ENCODE measurements around the gene TRRAP. TPM values are rescaled to one million over a fixed set of nuclear protein-coding genes. Genes with fewer than 3 reads are reported as not detected.

The TRRAP gene
- total and polyA plus RNA-seq, 4 donors: 4.3 to 22.7 (median 10.1) TPM

DNA sequence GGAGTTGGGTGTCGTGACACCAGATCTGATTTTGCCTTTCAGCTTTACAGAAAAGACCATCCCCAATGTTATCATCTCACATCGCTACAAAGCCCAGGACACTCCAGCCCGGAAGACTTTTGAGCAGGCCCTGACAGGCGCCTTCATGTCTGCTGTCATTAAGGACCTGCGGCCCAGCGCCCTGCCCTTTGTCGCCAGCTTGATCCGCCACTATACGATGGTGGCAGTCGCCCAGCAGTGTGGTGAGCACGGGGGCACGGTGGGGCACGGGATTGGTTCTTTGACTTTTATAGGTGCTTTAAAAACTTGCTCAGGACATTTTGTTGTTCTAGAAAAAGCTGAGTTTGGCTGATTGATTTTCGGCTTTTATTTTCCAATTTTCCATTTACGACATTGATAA, 48.8 kb downstream of the TRRAP start:
- 97% methylated on average over 15 of the region's 15 CpGs for WGBS
- TF ChIP-seq, protein P1, sequence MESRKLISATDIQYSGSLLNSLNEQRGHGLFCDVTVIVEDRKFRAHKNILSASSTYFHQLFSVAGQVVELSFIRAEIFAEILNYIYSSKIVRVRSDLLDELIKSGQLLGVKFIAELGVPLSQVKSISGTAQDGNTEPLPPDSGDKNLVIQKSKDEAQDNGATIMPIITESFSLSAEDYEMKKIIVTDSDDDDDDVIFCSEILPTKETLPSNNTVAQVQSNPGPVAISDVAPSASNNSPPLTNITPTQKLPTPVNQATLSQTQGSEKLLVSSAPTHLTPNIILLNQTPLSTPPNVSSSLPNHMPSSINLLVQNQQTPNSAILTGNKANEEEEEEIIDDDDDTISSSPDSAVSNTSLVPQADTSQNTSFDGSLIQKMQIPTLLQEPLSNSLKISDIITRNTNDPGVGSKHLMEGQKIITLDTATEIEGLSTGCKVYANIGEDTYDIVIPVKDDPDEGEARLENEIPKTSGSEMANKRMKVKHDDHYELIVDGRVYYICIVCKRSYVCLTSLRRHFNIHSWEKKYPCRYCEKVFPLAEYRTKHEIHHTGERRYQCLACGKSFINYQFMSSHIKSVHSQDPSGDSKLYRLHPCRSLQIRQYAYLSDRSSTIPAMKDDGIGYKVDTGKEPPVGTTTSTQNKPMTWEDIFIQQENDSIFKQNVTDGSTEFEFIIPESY (IDR thresholded peaks at IDR 0.05): no peak
- no peak for TF ChIP-seq EGR1 (IDR thresholded peaks at IDR 0.05; ENCODE audit: low read depth in 2 of 2)
- TF ChIP-seq TAF1 (conservative IDR thresholded peaks at IDR 0.05): no peak
- no peak for TF ChIP-seq GABPA (IDR thresholded peaks at IDR 0.05 in 1 of 2, conservative IDR thresholded peaks at IDR 0.05 in 1 of 2)
- no peak for TF ChIP-seq NR2F2 (IDR thresholded peaks at IDR 0.05)
- TF ChIP-seq FOXA2 (IDR thresholded peaks at IDR 0.05): no peak
- no peak for TF ChIP-seq JUND (IDR thresholded peaks at IDR 0.05)
- no peak for TF ChIP-seq HNF4A (conservative IDR thresholded peaks at IDR 0.05)
- no peak for TF ChIP-seq YY1 (IDR thresholded peaks at IDR 0.05)
- Histone ChIP-seq H3K27me3 (ENCODE audit: control insufficient read depth in 4 of 4, insufficient read depth in 4 of 4, low read length in 3 of 4) (no peaks in the 10 kb centered on the region), H3K36me3 (ENCODE audit: control insufficient read depth in 4 of 4, insufficient read depth in 3 of 4, low read depth in 1 of 4, low read length in 3 of 4) (peaks cover 20 to 58% (median 39%) of the 10 kb centered on the region in 4 donors), H3K4me1 (ENCODE audit: control insufficient read depth in 4 of 4, insufficient read depth in 4 of 4, low read length in 3 of 4) (peaks cover 4 to 20% (median 14%) of the 10 kb centered on the region in 4 donors), H3K4me3 (ENCODE audit: low read depth in 1 of 3, low read length in 3 of 3) (no peak overlapping the region), H3K9ac (ENCODE audit: low read depth in 1 of 2, low read length in 2 of 2) (no peak overlapping the region), H3K9me3 (ENCODE audit: control insufficient read depth in 4 of 4, low read length in 3 of 4) (no peaks in the 10 kb centered on the region), H3K27ac (ENCODE audit: low read depth in 1 of 2, low read length in 2 of 2) (no peak overlapping the region)
- no peak for DNase-seq (ENCODE audit: low spot score)

DNA sequence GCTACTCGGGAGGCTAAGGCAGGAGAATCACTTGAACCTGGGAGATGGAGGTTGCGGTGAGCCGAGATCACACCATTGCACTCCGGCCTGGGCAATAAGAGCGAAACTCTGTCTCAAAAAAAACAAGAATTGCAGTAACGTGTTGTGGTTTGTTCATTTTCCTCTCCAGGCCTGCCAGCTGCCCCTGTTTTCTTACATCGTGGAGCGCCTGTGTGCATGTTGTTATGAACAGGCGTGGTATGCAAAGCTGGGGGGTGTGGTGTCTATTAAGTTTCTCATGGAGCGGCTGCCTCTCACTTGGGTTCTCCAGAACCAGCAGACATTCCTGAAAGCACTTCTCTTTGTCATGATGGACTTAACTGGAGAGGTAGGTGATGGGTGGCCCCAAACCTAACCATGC, 52.1 kb downstream of the TRRAP start:
- Histone ChIP-seq H3K27me3 (ENCODE audit: control insufficient read depth in 4 of 4, insufficient read depth in 4 of 4, low read length in 3 of 4) (no peaks in the 10 kb centered on the region), H3K27ac (ENCODE audit: low read depth in 1 of 2, low read length in 2 of 2) (no peak overlapping the region), H3K9ac (ENCODE audit: low read depth in 1 of 2, low read length in 2 of 2) (no peak overlapping the region), H3K4me3 (ENCODE audit: low read depth in 1 of 3, low read length in 3 of 3) (no peak overlapping the region), H3K4me1 (ENCODE audit: control insufficient read depth in 4 of 4, insufficient read depth in 4 of 4, low read length in 3 of 4) (no peaks in the 10 kb centered on the region), H3K9me3 (ENCODE audit: control insufficient read depth in 4 of 4, low read length in 3 of 4) (no peaks in the 10 kb centered on the region), H3K36me3 (ENCODE audit: control insufficient read depth in 4 of 4, insufficient read depth in 3 of 4, low read depth in 1 of 4, low read length in 3 of 4) (peaks cover 27 to 83% (median 58%) of the 10 kb centered on the region in 4 donors)
- TF ChIP-seq TAF1 (conservative IDR thresholded peaks at IDR 0.05): no peak
- TF ChIP-seq, protein P1 (IDR thresholded peaks at IDR 0.05): no peak
- 92% methylated on average over 10 of the region's 10 CpGs for WGBS
- DNase-seq (ENCODE audit: low spot score): no peak

DNA sequence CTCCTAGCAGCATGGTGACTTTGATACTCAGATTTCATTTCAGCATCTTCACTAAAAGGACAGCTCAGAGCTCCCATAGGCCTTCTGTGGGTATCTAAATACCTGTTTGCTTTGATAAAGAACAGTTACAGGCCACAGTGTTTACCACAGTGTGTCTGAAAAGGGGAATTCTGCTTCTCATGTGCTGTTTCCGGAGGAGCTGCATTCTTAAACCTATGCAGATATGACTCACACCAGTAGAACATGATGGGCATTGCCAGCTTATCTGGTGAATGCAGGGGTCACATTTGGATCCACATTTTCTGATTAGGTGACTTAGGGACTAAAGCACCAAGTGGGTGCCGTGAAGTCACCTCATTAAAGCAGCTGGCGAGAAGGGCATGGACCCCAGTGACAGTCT, 52.6 kb downstream of the TRRAP start:
- no peak overlapping the region for H3K4me3 ChIP-seq (ENCODE audit: low read depth in 1 of 3, low read length in 3 of 3)
- 93% methylated on average over 3 of the region's 3 CpGs for WGBS
- no peak overlapping the region for H3K9ac ChIP-seq (ENCODE audit: low read depth in 1 of 2, low read length in 2 of 2)
- no peak for DNase-seq (ENCODE audit: low spot score)
- peaks cover 27 to 82% (median 56%) of the 10 kb centered on the region in 4 donors for H3K36me3 ChIP-seq (ENCODE audit: control insufficient read depth in 4 of 4, insufficient read depth in 3 of 4, low read depth in 1 of 4, low read length in 3 of 4)
- no peaks in the 10 kb centered on the region for H3K9me3 ChIP-seq (ENCODE audit: control insufficient read depth in 4 of 4, low read length in 3 of 4)
- no peaks in the 10 kb centered on the region for H3K27me3 ChIP-seq (ENCODE audit: control insufficient read depth in 4 of 4, insufficient read depth in 4 of 4, low read length in 3 of 4)
- H3K4me1 ChIP-seq (ENCODE audit: control insufficient read depth in 4 of 4, insufficient read depth in 4 of 4, low read length in 3 of 4): no peaks in the 10 kb centered on the region
- no peak overlapping the region for H3K27ac ChIP-seq (ENCODE audit: low read depth in 1 of 2, low read length in 2 of 2)
- TF ChIP-seq JUND (IDR thresholded peaks at IDR 0.05) (no peak), HNF4G (IDR thresholded peaks at IDR 0.05) (no peak), YY1 (IDR thresholded peaks at IDR 0.05) (no peak), EGR1 (IDR thresholded peaks at IDR 0.05; ENCODE audit: low read depth in 2 of 2) (no peak), NR2F2 (IDR thresholded peaks at IDR 0.05) (no peak), RAD21 (IDR thresholded peaks at IDR 0.05) (no peak), TAF1 (conservative IDR thresholded peaks at IDR 0.05) (no peak), SP1 (IDR thresholded peaks at IDR 0.05) (no peak), FOXA1 (IDR thresholded peaks at IDR 0.05) (no peak), RXRA (IDR thresholded peaks at IDR 0.05) (no peak), HNF4A (conservative IDR thresholded peaks at IDR 0.05) (no peak), FOXA2 (IDR thresholded peaks at IDR 0.05) (no peak)
- TF ChIP-seq, protein P1 (IDR thresholded peaks at IDR 0.05): no peak
- TF ChIP-seq, protein P2, sequence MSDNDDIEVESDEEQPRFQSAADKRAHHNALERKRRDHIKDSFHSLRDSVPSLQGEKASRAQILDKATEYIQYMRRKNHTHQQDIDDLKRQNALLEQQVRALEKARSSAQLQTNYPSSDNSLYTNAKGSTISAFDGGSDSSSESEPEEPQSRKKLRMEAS (IDR thresholded peaks at IDR 0.05): no peak
- TF ChIP-seq, protein P3, sequence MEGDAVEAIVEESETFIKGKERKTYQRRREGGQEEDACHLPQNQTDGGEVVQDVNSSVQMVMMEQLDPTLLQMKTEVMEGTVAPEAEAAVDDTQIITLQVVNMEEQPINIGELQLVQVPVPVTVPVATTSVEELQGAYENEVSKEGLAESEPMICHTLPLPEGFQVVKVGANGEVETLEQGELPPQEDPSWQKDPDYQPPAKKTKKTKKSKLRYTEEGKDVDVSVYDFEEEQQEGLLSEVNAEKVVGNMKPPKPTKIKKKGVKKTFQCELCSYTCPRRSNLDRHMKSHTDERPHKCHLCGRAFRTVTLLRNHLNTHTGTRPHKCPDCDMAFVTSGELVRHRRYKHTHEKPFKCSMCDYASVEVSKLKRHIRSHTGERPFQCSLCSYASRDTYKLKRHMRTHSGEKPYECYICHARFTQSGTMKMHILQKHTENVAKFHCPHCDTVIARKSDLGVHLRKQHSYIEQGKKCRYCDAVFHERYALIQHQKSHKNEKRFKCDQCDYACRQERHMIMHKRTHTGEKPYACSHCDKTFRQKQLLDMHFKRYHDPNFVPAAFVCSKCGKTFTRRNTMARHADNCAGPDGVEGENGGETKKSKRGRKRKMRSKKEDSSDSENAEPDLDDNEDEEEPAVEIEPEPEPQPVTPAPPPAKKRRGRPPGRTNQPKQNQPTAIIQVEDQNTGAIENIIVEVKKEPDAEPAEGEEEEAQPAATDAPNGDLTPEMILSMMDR (IDR thresholded peaks at IDR 0.05; ENCODE audit: low read depth, low read length, missing input control): no peak
